H1 (cell line): ENCODE data around the gene PRKCH. TPM values are rescaled to one million over a fixed set of nuclear protein-coding genes. Genes with fewer than 3 reads are reported as not detected.

ENCODE experiments used
- CTCF ChIA-PET: fragments of 300-600 bp; sonication (Branson Sonifier 250); formaldehyde crosslinking; loops from one replicate; lab custom pipeline; 2021; ENCODE audit not compliant: partially characterized antibody; lab: Charles Lee
- POLR2A ChIA-PET: fragments of 300-600 bp; sonication (Branson Sonifier 250); formaldehyde crosslinking; loops from one replicate; lab custom pipeline; 2021; ENCODE audit warnings: inconsistent platforms; ENCODE audit not compliant: partially characterized antibody; lab: Charles Lee
- DNase-seq, 2 experiments: peaks; one replicate each; pipeline versions ENCODE4 v3.0.0 to v3.0.0-alpha.2; 2010 to 2022; ENCODE audit warnings: low spot score in 2 of 2, low read depth in 1 of 2, mixed read lengths in 1 of 2
- FAIRE-seq: peaks from 2 replicates; lab custom pipeline; 2011; peaks lifted over from hg19 to GRCh38; lab: Jason Lieb, UNC
- H2AFZ ChIP-seq: 2 replicates; pipeline ENCODE4 v1.8.1; 2012; ENCODE audit warnings: low read length, inconsistent platforms
- H2AK5ac ChIP-seq: 2 replicates; pipeline ENCODE4 v1.6.1; 2013; ENCODE audit warnings: low read depth, low read length
- H2BK120ac ChIP-seq: replicated peaks from 2 replicates; pipeline ENCODE3; 2013; ENCODE audit warnings: low read depth, low read length, inconsistent platforms
- H2BK12ac ChIP-seq: 2 replicates; pipeline ENCODE4 v1.6.1; 2013; ENCODE audit warnings: low read depth, low read length
- H2BK15ac ChIP-seq: 2 replicates; pipeline ENCODE4 v1.6.1; 2013; ENCODE audit warnings: low read length
- H2BK20ac ChIP-seq: 2 replicates; pipeline ENCODE4 v1.6.1; 2013; ENCODE audit warnings: low read length
- H2BK5ac ChIP-seq: 2 replicates; pipeline ENCODE4 v1.6.1; 2013; ENCODE audit warnings: low read depth, low read length
- H3K14ac ChIP-seq: 2 replicates; pipeline ENCODE4 v1.6.1; 2013; ENCODE audit warnings: inconsistent platforms; ENCODE audit not compliant: insufficient read length
- H3K18ac ChIP-seq: 2 replicates; pipeline ENCODE4 v1.6.1; 2013; ENCODE audit warnings: low read length; ENCODE audit errors: extremely low read depth
- H3K23ac ChIP-seq: 2 replicates; pipeline ENCODE4 v1.6.1; 2013; ENCODE audit warnings: inconsistent platforms; ENCODE audit not compliant: insufficient read length
- H3K23me2 ChIP-seq: 2 replicates; pipeline ENCODE4 v1.6.1; 2013; ENCODE audit warnings: low read depth, low read length
- H3K27ac ChIP-seq: 2 replicates; pipeline ENCODE4 v1.6.1; 2011; ENCODE audit warnings: low read depth, low read length, inconsistent platforms
- H3K27me3 ChIP-seq, 4 experiments: replicated peaks in 1 of 4; 1 replicate in 1 of 4; 2 replicates in 3 of 4; pipeline versions ENCODE4 v1.6.1 to v1.8.1; 2011 to 2013; ENCODE audit warnings: low read length in 3 of 4, mild to moderate bottlenecking in 3 of 4, inconsistent platforms in 2 of 4, mixed read lengths in 2 of 4, moderate library complexity in 1 of 4; ENCODE audit not compliant: control insufficient read depth in 3 of 4, insufficient read depth in 3 of 4; ENCODE audit errors: extremely low read depth in 1 of 4
- H3K36me3 ChIP-seq, 4 experiments: 2 replicates each; pipeline versions ENCODE4 v1.6.1 to v1.8.1; 2011 to 2013; ENCODE audit warnings: mild to moderate bottlenecking in 4 of 4, low read length in 3 of 4, moderate library complexity in 2 of 4, control low read depth in 1 of 4, inconsistent platforms in 1 of 4; ENCODE audit not compliant: insufficient read depth in 4 of 4, control insufficient read depth in 2 of 4
- H3K4ac ChIP-seq: replicated peaks from 2 replicates; pipeline ENCODE3; 2013; ENCODE audit warnings: low read length, low read depth, mixed read lengths, inconsistent platforms; ENCODE audit not compliant: insufficient read length
- H3K4me1 ChIP-seq, 4 experiments: replicated peaks in 1 of 4; 1 replicate in 1 of 4; 2 replicates in 3 of 4; pipeline versions ENCODE4 v1.6.1 to v1.8.1; 2011 to 2013; ENCODE audit warnings: low read length in 3 of 4, inconsistent platforms in 2 of 4, mixed read lengths in 1 of 4; ENCODE audit not compliant: insufficient read depth in 4 of 4, control insufficient read depth in 3 of 4
- H3K4me2 ChIP-seq, 2 experiments: 2 replicates each; pipeline versions ENCODE4 v1.6.1 to v1.8.1; 2011 to 2013; ENCODE audit warnings: low read depth in 2 of 2, low read length in 2 of 2, control low read depth in 1 of 2, inconsistent platforms in 1 of 2, mild to moderate bottlenecking in 1 of 2; ENCODE audit not compliant: insufficient read depth in 1 of 2
- H3K4me3 ChIP-seq, 4 experiments: fragments of 200-600, 300-600 bp in 1 of 4; sonication (generic), shearing (Covaris generic), sonication (Bioruptor Twin) in 1 of 4; 2 replicates each; pipeline versions ENCODE4 v1.5.1 to v1.8.1; 2011 to 2016; ENCODE audit warnings: low read length in 4 of 4, low read depth in 3 of 4, control low read depth in 2 of 4, inconsistent platforms in 2 of 4, mild to moderate bottlenecking in 2 of 4, mixed read lengths in 1 of 4, moderate library complexity in 1 of 4; ENCODE audit not compliant: insufficient read depth in 2 of 4; ENCODE audit errors: extremely low read depth in 1 of 4
- H3K56ac ChIP-seq: replicated peaks from 2 replicates; pipeline ENCODE3; 2013; ENCODE audit warnings: low read depth, mild to moderate bottlenecking, mixed read lengths, low read length, inconsistent platforms; ENCODE audit not compliant: insufficient read length
- H3K79me1 ChIP-seq: 2 replicates; pipeline ENCODE4 v1.6.1; 2013; ENCODE audit warnings: low read depth, low read length, control low read depth
- H3K79me2 ChIP-seq, 2 experiments: 2 replicates each; pipeline versions ENCODE4 v1.6.1 to v1.8.1; 2012 to 2013; ENCODE audit warnings: low read length in 2 of 2, mild to moderate bottlenecking in 2 of 2, inconsistent platforms in 1 of 2; ENCODE audit not compliant: insufficient read depth in 2 of 2, control insufficient read depth in 1 of 2
- H3K9ac ChIP-seq, 4 experiments: replicated peaks in 1 of 4; 1 replicate in 1 of 4; 2 replicates in 3 of 4; pipeline versions ENCODE4 v1.6.1 to v1.8.1; 2011 to 2013; ENCODE audit warnings: low read depth in 3 of 4, low read length in 3 of 4, control low read depth in 2 of 4, mild to moderate bottlenecking in 2 of 4, moderate library complexity in 2 of 4, inconsistent platforms in 1 of 4; ENCODE audit errors: extremely low read depth in 1 of 4
- H3K9me3 ChIP-seq, 2 experiments: 2 replicates each; pipeline versions ENCODE4 v1.6.1 to v1.8.1; 2012 to 2013; ENCODE audit warnings: mild to moderate bottlenecking in 2 of 2, moderate library complexity in 2 of 2, control low read depth in 1 of 2, inconsistent platforms in 1 of 2, low read depth in 1 of 2, low read length in 1 of 2, mixed read lengths in 1 of 2; ENCODE audit not compliant: insufficient read depth in 2 of 2
- H4K20me1 ChIP-seq, 2 experiments: replicated peaks in 1 of 2; 2 replicates each; pipeline versions ENCODE3 to v1.8.1; 2011 to 2013; ENCODE audit warnings: inconsistent platforms in 2 of 2, low read length in 2 of 2, mild to moderate bottlenecking in 1 of 2; ENCODE audit not compliant: insufficient read depth in 2 of 2, control insufficient read depth in 1 of 2
- H4K5ac ChIP-seq: 2 replicates; pipeline ENCODE4 v1.6.1; 2013; ENCODE audit warnings: low read length, low read depth, mixed read lengths, inconsistent platforms; ENCODE audit not compliant: insufficient read length
- H4K8ac ChIP-seq: 2 replicates; pipeline ENCODE4 v1.8.0; 2013; ENCODE audit warnings: mild to moderate bottlenecking, moderate library complexity, low read length, inconsistent platforms; ENCODE audit not compliant: insufficient read depth; ENCODE audit errors: extremely low read depth
- H4K91ac ChIP-seq: replicated peaks from 2 replicates; pipeline ENCODE3; 2013; ENCODE audit warnings: low read length, mixed read lengths, inconsistent platforms; ENCODE audit not compliant: insufficient read length
- RAD21 ChIP-seq, 2 experiments: IDR thresholded peaks in 1 of 2; conservative IDR thresholded peaks in 1 of 2; 2 replicates each; pipeline ENCODE4 v1.6.1; 2011; ENCODE audit warnings: low read depth in 2 of 2, low read length in 2 of 2, improper control_type of control experiment in 1 of 2, inconsistent platforms in 1 of 2, mild to moderate bottlenecking in 1 of 2, moderate library complexity in 1 of 2
- ZNF274 ChIP-seq: IDR thresholded peaks from 2 replicates; pipeline ENCODE4 v1.7.0; 2012; ENCODE audit warnings: low read length, borderline replicate concordance; ENCODE audit errors: extremely low read depth
- WGBS, 2 experiments: shearing (Covaris generic) in 1 of 2; methylation state at CpG; one replicate each; pipeline versions ENCODE4 v1.1.6 to v1.1.7; 2013 to 2015; ENCODE audit warnings: low lambda C conversion rate in 2 of 2, mixed read lengths in 2 of 2, inconsistent platforms in 1 of 2, low coverage in 1 of 2, missing lambda C conversion rate in 1 of 2; ENCODE audit not compliant: insufficient replicate concordance in 2 of 2, insufficient coverage in 1 of 2, insufficient read length in 1 of 2; ENCODE audit errors: extremely low coverage in 1 of 2, missing lambda C conversion rate in 1 of 2; 5-methylcytosine and 5-hydroxymethylcytosine counted together
- polyA plus RNA-seq, 7 experiments: library from polyadenylated mRNA; depleted of rRNA in 3 of 7; stranded (reverse) in 5 of 7; unstranded in 2 of 7; fragments of >200 nt in 5 of 7; fragments of 200-250 nt in 2 of 7; gene quantifications; 1 replicate in 5 of 7; 2 replicates in 1 of 7; 4 replicates in 1 of 7; pipeline versions ENCODE4 v1.2.1 to v1.2.3, GENCODE V29; 2011 to 2013; ENCODE audit warnings: missing spikeins in 2 of 7, mixed read lengths in 2 of 7
- total RNA-seq: library from RNA; stranded (reverse); fragmentation: NEBNext Ultra II Directional; extraction: Animal tissue kit (Norgen Biotek cat#: 25700); gene quantifications from 2 replicates; pipeline ENCODE4 v1.2.1, GENCODE V29; 2021

PRKCH gene
- total and polyA plus RNA-seq, 2 of the 8 experiments (the other 6 are each of a cell fraction or from before 2014, with no cell fraction given): 6.4 to 7.0 TPM

- Histone ChIP-seq H3K23me2 (no peaks in the 10 kb centered on the region), H4K20me1 (no peaks in the 10 kb centered on the region), H3K36me3 (no peaks in the 10 kb centered on the region; a peak in 1 of 8 replicates), H3K79me1 (no peaks in the 10 kb centered on the region), H3K4me1 (no peaks in the 10 kb centered on the region), H2BK20ac (no peak overlapping the region), H4K91ac (no peak overlapping the region), H3K4me3 (no peak overlapping the region), H2BK12ac (no peak overlapping the region), H2AK5ac (no peak overlapping the region), H2BK5ac (no peak overlapping the region), H3K14ac (no peak overlapping the region), H3K9me3 (no peaks in the 10 kb centered on the region), H4K8ac (no peak overlapping the region), H2AFZ (no peak overlapping the region), H3K27ac (no peak overlapping the region), H3K79me2 (no peaks in the 10 kb centered on the region), H3K27me3 (no peaks in the 10 kb centered on the region), H3K4me2 (no peak overlapping the region), H3K4ac (no peak overlapping the region), H3K9ac (no peak overlapping the region), H2BK120ac (no peak overlapping the region), H3K56ac (no peak overlapping the region), H3K18ac (no peak overlapping the region), H3K23ac (no peak overlapping the region), H2BK15ac (no peak overlapping the region; the same call in 1 of the 2 replicates), H4K5ac (no peak overlapping the region)
- CTCF ChIA-PET: interaction anchor here (0.6 to 3.6 kb wide), 7 partner anchors 8 to 308 kb away, joined by 3 to 17 read pairs (median 4); no protein-coding TSS in a partner anchor
- POLR2A ChIA-PET: interaction anchor here (3.2 kb wide), 1 partner anchor 9 kb away, joined by 11 read pairs; no protein-coding TSS in a partner anchor
- WGBS, 2 experiments: 93% methylated on average over 3 of the region's 3 CpGs; no CpG with 5 or more reads in 1 of the 2 experiments
- FAIRE-seq (no peak), DNase-seq (no peak)
- TF ChIP-seq ZNF274: no peak
- 0 out of 4 replicates have a peak, but pooled peaks of 1 of the 2 experiments have one; percentile 1 for TF ChIP-seq RAD21 (IDR thresholded peaks at IDR 0.05 in 1 of 2, conservative IDR thresholded peaks at IDR 0.05 in 1 of 2; ENCODE audit: low read depth in 2 of 2, low read length in 2 of 2)
Observed at GRCh38 chr14:61492474-61492873, 171.1 kb downstream of the PRKCH start.
